Stimulated activated CD8-positive, alpha-beta memory T cell treated with anti-CD3 and anti-CD28 coated beads, Interleukin-15, amount 100 ng/mL, for 4 hours (primary cell): ENCODE results near the gene PDLIM3.
"Not testable (repeated sequence)": the region's sequence is repeated elsewhere in the genome, so short reads cannot be mapped to it uniquely, and the experiment has no call there.

Source experiments
- DNase-seq, 2 donors: peaks; one replicate each; pipeline ENCODE4 v3.0.0-alpha.2; 2020; ENCODE audit warnings: low read depth in 2 of 2

Gene PDLIM3

GRCh38 chr4:185554365-185555126 lies 19.2 kb upstream of the PDLIM3 start:
- no peak for DNase-seq

GRCh38 chr4:185552254-185552653 lies 16.9 kb upstream of the PDLIM3 start:
- DNase-seq, result no peak

GRCh38 chr4:185550933-185551332 lies 15.6 kb upstream of the PDLIM3 start:
- no peak for DNase-seq

- DNase-seq, result no peak
Observed at GRCh38 chr4:185549095-185549639, 13.9 kb upstream of the PDLIM3 start.

- DNase-seq, result no peak
Observed at GRCh38 chr4:185548587-185548986, 13.3 kb upstream of the PDLIM3 start.

DNA sequence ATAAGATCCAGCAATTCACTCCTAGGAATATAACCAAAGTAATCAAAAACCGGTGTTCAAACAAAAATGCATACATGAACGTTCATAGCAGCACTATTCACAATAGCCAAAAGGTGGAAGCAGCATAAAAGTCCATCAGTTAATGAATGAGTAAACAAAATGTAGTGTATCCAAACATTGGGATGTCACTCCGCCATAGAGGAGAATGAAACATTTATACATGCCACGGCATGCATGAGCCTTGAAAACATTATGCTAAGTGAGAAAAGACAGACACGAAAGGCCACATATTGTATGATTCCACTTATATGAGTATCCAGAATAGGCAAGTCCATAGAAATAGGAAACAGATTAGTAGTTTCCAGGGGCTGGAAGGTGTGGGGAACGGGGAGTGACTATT lies 11.0 kb upstream of the PDLIM3 start:
- DNase-seq, result no peak

- no peak for DNase-seq
Observed at GRCh38 chr4:185542626-185543315, 7.5 kb upstream of the PDLIM3 start.

DNA sequence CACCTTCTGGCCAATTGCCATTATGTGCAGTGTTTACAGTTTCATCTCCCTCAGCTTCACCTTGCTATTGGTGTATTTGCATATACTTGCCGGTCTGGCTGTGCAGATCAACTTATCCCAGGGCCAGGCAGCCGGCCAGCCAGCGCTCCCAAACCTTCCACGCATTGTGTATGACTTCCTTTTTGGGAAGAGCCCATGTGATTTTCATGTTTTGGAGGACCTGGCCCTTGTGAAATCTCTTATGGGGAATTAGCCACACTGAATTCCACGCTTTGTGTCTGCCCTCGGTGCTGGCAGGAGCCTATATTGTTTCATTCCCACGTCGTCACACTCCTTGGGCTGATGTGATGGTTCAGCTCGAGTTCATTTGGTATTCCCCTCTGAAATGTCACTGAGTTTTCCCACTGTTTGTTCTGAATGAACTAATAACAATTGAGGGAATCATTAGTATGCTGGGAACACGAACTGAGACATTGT lies 6.0 kb upstream of the PDLIM3 start:
- no peak for DNase-seq

DNA sequence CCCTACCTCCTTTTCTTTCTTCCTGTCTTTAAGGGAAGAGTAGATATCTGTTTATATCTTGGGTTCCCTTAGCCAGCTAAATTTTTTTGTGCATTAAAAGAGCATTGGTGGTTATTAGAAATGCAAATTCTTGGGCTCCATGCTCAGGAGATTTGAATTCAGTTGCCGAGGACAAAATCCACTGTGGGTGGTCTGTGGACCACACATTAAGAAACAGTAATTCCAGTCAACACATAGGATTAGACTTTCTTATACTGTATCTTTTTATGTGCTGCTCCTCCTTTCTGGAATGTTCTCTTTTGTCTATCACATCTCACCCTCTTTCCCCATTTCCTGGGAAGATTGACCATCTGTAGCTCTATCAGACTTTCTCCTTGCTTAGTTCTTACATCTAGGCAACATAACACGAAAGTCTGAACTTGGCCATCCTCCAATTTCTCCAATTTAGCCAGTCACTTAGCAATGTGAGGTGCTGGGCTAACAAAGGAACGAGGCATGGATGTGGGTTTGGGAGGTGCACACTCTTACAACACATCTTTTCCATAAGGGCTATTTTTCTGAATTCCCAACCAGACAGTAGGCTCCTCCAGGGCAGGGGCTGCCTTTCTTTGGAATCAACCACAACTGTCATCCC lies 5.3 kb upstream of the PDLIM3 start:
- no peak for DNase-seq

DNA sequence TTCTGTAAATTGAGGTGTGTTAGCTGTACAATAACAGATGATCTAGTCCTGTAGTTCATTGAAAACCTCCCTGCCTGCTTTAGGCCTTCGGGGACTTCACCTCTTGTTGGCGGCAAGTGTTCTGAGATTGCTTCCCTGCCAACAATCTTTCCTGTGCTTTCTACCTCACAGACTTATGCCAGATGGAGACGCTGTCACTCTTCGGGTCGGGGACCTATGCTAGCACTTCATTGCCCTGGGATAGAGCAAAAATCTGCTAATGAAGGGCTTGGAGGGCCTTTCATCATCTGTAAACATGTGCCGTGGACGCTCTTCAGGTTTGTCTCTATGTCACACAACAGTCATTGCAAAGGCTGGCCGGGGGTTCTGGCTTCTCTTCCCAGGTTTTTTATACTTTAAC lies 4.7 kb upstream of the PDLIM3 start:
- DNase-seq, result no peak

DNA sequence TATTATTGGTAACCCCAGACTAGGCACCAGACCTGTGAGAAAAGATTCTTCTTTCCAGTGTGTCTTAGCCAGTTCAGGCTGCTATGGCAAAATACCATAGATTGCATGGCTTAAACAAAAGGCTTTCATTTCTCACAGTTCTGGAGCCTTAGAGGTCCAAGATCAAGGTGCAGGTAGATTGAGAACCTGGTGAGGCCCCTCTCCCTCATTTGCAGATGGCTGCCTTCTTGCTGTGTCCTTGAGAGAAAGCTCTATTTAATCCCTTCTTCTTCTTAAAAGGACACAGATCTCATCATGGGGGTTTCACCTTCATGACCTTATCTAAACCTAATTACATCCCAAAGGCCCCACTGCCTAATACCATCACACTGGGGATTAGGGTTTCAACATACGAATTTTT lies 3.5 kb upstream of the PDLIM3 start:
- DNase-seq, result no peak

- no peak for DNase-seq
Observed at GRCh38 chr4:185536411-185536709, 1.1 kb upstream of the PDLIM3 start.

GRCh38 chr4:185535612-185536410 lies 504 bp upstream of the PDLIM3 start:
- no peak for DNase-seq

- no peak for DNase-seq
Observed at GRCh38 chr4:185534511-185534865, 819 bp downstream of the PDLIM3 start.

DNA sequence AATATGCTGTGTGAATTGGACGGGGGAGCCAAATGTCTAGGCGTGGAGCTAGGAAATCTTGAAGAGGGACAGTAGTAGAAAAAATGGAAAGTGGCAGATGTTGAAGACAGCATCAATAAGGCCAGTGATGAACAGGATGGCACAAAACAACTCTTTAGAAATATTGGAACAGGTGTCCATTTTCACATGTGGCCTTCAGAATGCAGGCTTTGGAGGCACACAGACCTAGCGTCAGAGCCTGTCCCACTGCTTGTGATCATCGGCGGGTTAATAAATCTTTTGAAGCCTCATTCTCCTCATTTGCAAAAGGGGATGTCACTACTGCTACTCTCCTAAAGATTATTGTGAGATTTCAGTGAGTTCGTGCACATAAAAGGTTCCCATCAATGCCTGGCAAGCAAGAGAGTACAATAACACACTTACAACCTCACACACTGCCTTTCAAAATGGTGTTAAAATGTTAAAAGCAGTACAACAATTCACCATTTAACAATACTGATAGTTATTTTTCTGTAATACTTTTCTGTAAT lies 2.4 kb downstream of the PDLIM3 start:
- DNase-seq, result no peak

DNA sequence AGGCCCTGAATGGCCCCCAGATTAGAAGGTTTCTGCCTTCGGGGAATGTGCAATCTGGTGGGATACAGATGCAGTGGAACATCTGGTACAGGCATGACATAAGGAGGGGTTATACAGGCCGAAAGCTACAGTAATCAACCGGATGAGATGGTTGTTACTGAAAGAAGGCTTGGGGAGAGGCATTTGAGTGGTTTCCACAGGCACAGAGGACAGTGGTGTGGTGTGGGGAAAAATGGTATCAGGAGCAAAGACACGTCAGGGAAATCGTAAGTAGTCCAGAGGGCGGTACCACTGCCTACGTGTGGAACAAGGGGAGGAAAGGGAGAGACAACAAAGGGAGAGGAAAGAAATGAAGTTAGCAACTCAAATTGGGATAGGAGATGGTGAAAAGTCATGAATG lies 3.0 kb downstream of the PDLIM3 start:
- no peak for DNase-seq

GRCh38 chr4:185531654-185532053 lies 3.7 kb downstream of the PDLIM3 start:
- DNase-seq, result not testable (repeated sequence)

- DNase-seq, result no peak
Observed at GRCh38 chr4:185529413-185529812, 5.9 kb downstream of the PDLIM3 start.

- no peak for DNase-seq
Observed at GRCh38 chr4:185524888-185525863, 10.1 kb downstream of the PDLIM3 start.

GRCh38 chr4:185523862-185524261 lies 11.4 kb downstream of the PDLIM3 start:
- no peak for DNase-seq

DNA sequence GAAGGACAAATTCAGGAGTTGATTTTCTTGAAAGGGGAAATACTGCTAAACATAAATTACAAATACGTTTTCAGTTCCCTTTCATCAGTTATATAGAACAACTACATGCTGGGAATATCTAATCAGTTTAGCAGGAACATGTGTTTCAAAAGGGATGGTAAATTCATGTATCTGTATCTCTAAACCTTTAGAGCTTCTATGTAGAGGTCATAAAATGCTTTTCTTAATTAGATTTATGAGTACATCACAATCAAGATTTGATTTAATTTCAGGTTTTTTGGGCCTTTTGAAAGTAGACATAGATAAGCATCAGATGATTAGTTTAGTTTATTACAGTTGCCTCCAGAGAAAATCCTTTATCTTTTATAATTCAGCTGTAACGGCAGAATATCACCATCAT lies 12.9 kb downstream of the PDLIM3 start:
- DNase-seq, result no peak
